K562 (cell line): ENCODE data around the gene GEMIN5. TPM values are rescaled to one million over a fixed set of nuclear protein-coding genes. Genes with fewer than 3 reads are reported as not detected.

Experiments used
- COPS2 ChIP-seq: fragments of 450-650 bp; conservative IDR thresholded peaks from 2 replicates; pipeline ENCODE4 v1.6.1; 2016; ENCODE audit warnings: mild to moderate bottlenecking, moderate library complexity
- CREB3 ChIP-seq: fragments of 450-650 bp; conservative IDR thresholded peaks from 2 replicates; pipeline ENCODE4 v1.6.1; 2016; ENCODE audit warnings: missing genetic modification characterization, low read depth, mild to moderate bottlenecking, missing compliant biosample characterization, moderate library complexity
- ETV1 ChIP-seq: fragments of 450-650 bp; conservative IDR thresholded peaks from 2 replicates; pipeline ENCODE4 v1.6.1; 2016; ENCODE audit warnings: missing genetic modification characterization, control low read depth, low read depth, missing compliant biosample characterization
- ETV5 ChIP-seq: sonication (generic); formaldehyde crosslinking; IDR thresholded peaks from 2 replicates; pipeline ENCODE4 v1.4.0; 2020; ENCODE audit warnings: low read depth, mild to moderate bottlenecking, missing genetic modification reagents
- FOXA3 ChIP-seq, 2 experiments: fragments of 450-650 bp in 1 of 2; sonication (generic) in 1 of 2; formaldehyde crosslinking; IDR thresholded peaks in 1 of 2; conservative IDR thresholded peaks in 1 of 2; 2 replicates each; pipeline versions ENCODE4 v1.4.0 to v1.8.0; 2020 to 2022; ENCODE audit warnings: mild to moderate bottlenecking in 2 of 2, missing genetic modification reagents in 1 of 2
- FUS ChIP-seq: fragments of 200-400 bp; formaldehyde crosslinking; optimal IDR thresholded peaks from 2 replicates; pipeline ENCODE3; 2017; ENCODE audit warnings: low read depth, low read length
- HDAC1 ChIP-seq, 2 experiments: fragments of 450-650 bp; IDR thresholded peaks; 2 replicates each; pipeline ENCODE4 v1.6.1; 2016 to 2017; ENCODE audit warnings: inconsistent platforms in 1 of 2, mild to moderate bottlenecking in 1 of 2, moderate library complexity in 1 of 2
- KAT2B ChIP-seq: IDR thresholded peaks from one replicate; pipeline ENCODE4 v1.6.1; 2012; ENCODE audit warnings: low read depth, mild to moderate bottlenecking, control low read depth, inconsistent platforms, low read length, moderate library complexity
- KAT7 ChIP-seq: sonication (generic); formaldehyde crosslinking; IDR thresholded peaks from 2 replicates; pipeline ENCODE4 v1.8.0; 2022; ENCODE audit warnings: missing genetic modification reagents, mild to moderate bottlenecking, borderline replicate concordance
- MBD2 ChIP-seq: sonication (generic); IDR thresholded peaks from 2 replicates; pipeline ENCODE4 v1.6.1; 2016; ENCODE audit warnings: low read depth, borderline replicate concordance
- PHTF2 ChIP-seq: fragments of 250-450 bp; sonication (Bioruptor Pico); IDR thresholded peaks from 2 replicates; pipeline ENCODE4 v1.5.0; 2021; ENCODE audit warnings: mild to moderate bottlenecking
- POLR3A ChIP-seq: IDR thresholded peaks from 2 replicates; pipeline ENCODE4 v1.6.1; 2011; ENCODE audit warnings: borderline replicate concordance, mild to moderate bottlenecking, moderate library complexity; ENCODE audit not compliant: insufficient read length, insufficient read depth; ENCODE audit errors: extremely low read depth
- RB1 ChIP-seq: fragments of 450-650 bp; IDR thresholded peaks from 2 replicates; pipeline ENCODE4 v1.6.1; 2017; ENCODE audit warnings: low read depth, mild to moderate bottlenecking
- SRSF7 ChIP-seq: fragments of 200-400 bp; formaldehyde crosslinking; optimal IDR thresholded peaks from 2 replicates; pipeline ENCODE3; 2017; ENCODE audit warnings: mild to moderate bottlenecking, low read depth, low read length
- THRAP3 ChIP-seq: fragments of 450-650 bp; IDR thresholded peaks from 2 replicates; pipeline ENCODE4 v1.6.1; 2016; ENCODE audit warnings: mild to moderate bottlenecking, inconsistent platforms, borderline replicate concordance
- YBX1 ChIP-seq: fragments of 450-650 bp; IDR thresholded peaks from 2 replicates; pipeline ENCODE4 v1.7.1; 2016; ENCODE audit warnings: mild to moderate bottlenecking
- ZFP30 ChIP-seq: fragments of 250-450 bp; sonication (Bioruptor Pico); IDR thresholded peaks from 2 replicates; pipeline ENCODE4 v1.8.0; 2022; ENCODE audit warnings: moderate library complexity, mild to moderate bottlenecking, inconsistent platforms, borderline replicate concordance
- ZKSCAN1 ChIP-seq: fragments of 150-350 bp; IDR thresholded peaks from 2 replicates; pipeline ENCODE4 v1.6.1; 2016; ENCODE audit warnings: low read depth, low read length
- ZNF699 ChIP-seq: fragments of 250-450 bp; sonication (Bioruptor Pico); IDR thresholded peaks from 2 replicates; pipeline ENCODE4 v1.8.0; 2021; ENCODE audit warnings: mild to moderate bottlenecking, moderate library complexity; ENCODE audit not compliant: insufficient replicate concordance
- ZNF77 ChIP-seq: fragments of 250-450 bp; sonication (Bioruptor Pico); IDR thresholded peaks from 2 replicates; pipeline ENCODE4 v1.5.0; 2020
- polyA plus RNA-seq, 8 experiments: library from polyadenylated mRNA; depleted of rRNA in 4 of 8; stranded (reverse) in 5 of 8; unstranded in 3 of 8; fragments of >200 nt; fragmentation: Nextera tagmentation in 2 of 8; fragmentation: Illumina TruSeq in 1 of 8; extraction: Ambion mirVana in 2 of 8; extraction: Trizol in 1 of 8; gene quantifications; 2 replicates each; pipeline versions ENCODE4 v1.2.1 to v1.2.3, GENCODE V29; 2011 to 2014; ENCODE audit warnings: inconsistent platforms in 1 of 8, missing spikeins in 1 of 8
- total RNA-seq, 7 experiments: library from RNA; depleted of rRNA in 6 of 7; stranded (reverse); fragments of >200 nt in 6 of 7; fragmentation: Illumina TruSeq in 2 of 7; extraction: Trizol in 2 of 7; gene quantifications; 2 replicates each; pipeline versions ENCODE4 v1.2.1 to v1.2.3, GENCODE V29; 2011 to 2021; ENCODE audit warnings: low replicate concordance in 1 of 7
- TF ChIP-seq, protein P1 (sequence below): sonication (generic); formaldehyde crosslinking; IDR thresholded peaks from 2 replicates; pipeline ENCODE4 v1.9.0; 2022; ENCODE audit warnings: mild to moderate bottlenecking, missing genetic modification reagents
- TF ChIP-seq, protein P2 (sequence below): sonication (generic); IDR thresholded peaks from 2 replicates; pipeline ENCODE4 v1.6.1; 2016
- TF ChIP-seq, protein P3 (sequence below): sonication (generic); formaldehyde crosslinking; IDR thresholded peaks from 2 replicates; pipeline ENCODE4 v1.9.0; 2022; ENCODE audit warnings: mild to moderate bottlenecking, missing genetic modification reagents
- TF ChIP-seq, protein P4 (sequence below), 3 experiments: IDR thresholded peaks in 2 of 3; conservative IDR thresholded peaks in 1 of 3; 2 replicates each; pipeline ENCODE4 v1.5.1; 2011 to 2012; ENCODE audit warnings: low read length in 3 of 3, mild to moderate bottlenecking in 3 of 3, control low read depth in 2 of 3, improper control_type of control experiment in 1 of 3, inconsistent platforms in 1 of 3, low read depth in 1 of 3, mixed read lengths in 1 of 3, moderate library complexity in 1 of 3; ENCODE audit not compliant: insufficient read depth in 2 of 3

Gene GEMIN5
- total and polyA plus RNA-seq, 9 of the 15 experiments (the other 6 are each of a cell fraction or from before 2014, with no cell fraction given) = 10.3 to 48.2 (median 34.7) TPM

GRCh38 chr5:154937718-154938466 lies at the start of gene GEMIN5 (continued):
- TF ChIP-seq ETV1 (tag) (no peak), RB1 (peak; percentile 93), ZKSCAN1 (no peak), POLR3A (no peak), PHTF2 (no peak), SRSF7 (no peak), ZNF77 (CRISPR knock-in tag) (no peak), MBD2 (0 out of 2 replicates have a peak, but pooled peaks have one; percentile 29), KAT2B (no peak), ZNF699 (CRISPR knock-in tag) (no peak), CREB3 (tag) (no peak), THRAP3 (no peak), COPS2 (no peak), KAT7 (peak; percentile 91; the same call in 1 of the 2 replicates), FOXA3 (CRISPR knock-in tag; conservative IDR thresholded peaks at IDR 0.05 in 1 of 2, IDR thresholded peaks at IDR 0.05 in 1 of 2) (no peak), HDAC1 (IDR thresholded peaks at IDR 0.05) (peak in 1 of 2 experiments; percentile 88; a peak in 2 of 4 replicates), FUS (no peak), YBX1 (no peak), ZFP30 (no peak), ETV5 (no peak; the same call in 1 of the 2 replicates)
- TF ChIP-seq, protein P1, sequence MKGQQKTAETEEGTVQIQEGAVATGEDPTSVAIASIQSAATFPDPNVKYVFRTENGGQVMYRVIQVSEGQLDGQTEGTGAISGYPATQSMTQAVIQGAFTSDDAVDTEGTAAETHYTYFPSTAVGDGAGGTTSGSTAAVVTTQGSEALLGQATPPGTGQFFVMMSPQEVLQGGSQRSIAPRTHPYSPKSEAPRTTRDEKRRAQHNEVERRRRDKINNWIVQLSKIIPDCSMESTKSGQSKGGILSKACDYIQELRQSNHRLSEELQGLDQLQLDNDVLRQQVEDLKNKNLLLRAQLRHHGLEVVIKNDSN (CRISPR knock-in tag) = peak; percentile 45; the same call in 1 of the 2 replicates
- TF ChIP-seq, protein P2, sequence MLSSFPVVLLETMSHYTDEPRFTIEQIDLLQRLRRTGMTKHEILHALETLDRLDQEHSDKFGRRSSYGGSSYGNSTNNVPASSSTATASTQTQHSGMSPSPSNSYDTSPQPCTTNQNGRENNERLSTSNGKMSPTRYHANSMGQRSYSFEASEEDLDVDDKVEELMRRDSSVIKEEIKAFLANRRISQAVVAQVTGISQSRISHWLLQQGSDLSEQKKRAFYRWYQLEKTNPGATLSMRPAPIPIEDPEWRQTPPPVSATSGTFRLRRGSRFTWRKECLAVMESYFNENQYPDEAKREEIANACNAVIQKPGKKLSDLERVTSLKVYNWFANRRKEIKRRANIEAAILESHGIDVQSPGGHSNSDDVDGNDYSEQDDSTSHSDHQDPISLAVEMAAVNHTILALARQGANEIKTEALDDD = no peak
- TF ChIP-seq, protein P3, sequence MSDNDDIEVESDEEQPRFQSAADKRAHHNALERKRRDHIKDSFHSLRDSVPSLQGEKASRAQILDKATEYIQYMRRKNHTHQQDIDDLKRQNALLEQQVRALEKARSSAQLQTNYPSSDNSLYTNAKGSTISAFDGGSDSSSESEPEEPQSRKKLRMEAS (CRISPR knock-in tag) = peak; percentile 99
- TF ChIP-seq, protein P4, sequence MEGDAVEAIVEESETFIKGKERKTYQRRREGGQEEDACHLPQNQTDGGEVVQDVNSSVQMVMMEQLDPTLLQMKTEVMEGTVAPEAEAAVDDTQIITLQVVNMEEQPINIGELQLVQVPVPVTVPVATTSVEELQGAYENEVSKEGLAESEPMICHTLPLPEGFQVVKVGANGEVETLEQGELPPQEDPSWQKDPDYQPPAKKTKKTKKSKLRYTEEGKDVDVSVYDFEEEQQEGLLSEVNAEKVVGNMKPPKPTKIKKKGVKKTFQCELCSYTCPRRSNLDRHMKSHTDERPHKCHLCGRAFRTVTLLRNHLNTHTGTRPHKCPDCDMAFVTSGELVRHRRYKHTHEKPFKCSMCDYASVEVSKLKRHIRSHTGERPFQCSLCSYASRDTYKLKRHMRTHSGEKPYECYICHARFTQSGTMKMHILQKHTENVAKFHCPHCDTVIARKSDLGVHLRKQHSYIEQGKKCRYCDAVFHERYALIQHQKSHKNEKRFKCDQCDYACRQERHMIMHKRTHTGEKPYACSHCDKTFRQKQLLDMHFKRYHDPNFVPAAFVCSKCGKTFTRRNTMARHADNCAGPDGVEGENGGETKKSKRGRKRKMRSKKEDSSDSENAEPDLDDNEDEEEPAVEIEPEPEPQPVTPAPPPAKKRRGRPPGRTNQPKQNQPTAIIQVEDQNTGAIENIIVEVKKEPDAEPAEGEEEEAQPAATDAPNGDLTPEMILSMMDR (IDR thresholded peaks at IDR 0.05 in 2 of 3, conservative IDR thresholded peaks at IDR 0.05 in 1 of 3; ENCODE audit: insufficient read depth in 2 of 3, low read depth in 1 of 3, low read length in 3 of 3) = no peak
